IMR-90 (cell line): ENCODE data around the gene GARIN3. TPM values are rescaled to one million over a fixed set of nuclear protein-coding genes. Genes with fewer than 3 reads are reported as not detected.

Experiments used
- ATAC-seq: fragments of 200-7000 bp; cut with Tn5 transposase; 2 replicates; pipeline ENCODE4 v1.9.1; 2020; ENCODE audit warnings: low read depth, mild to moderate bottlenecking, moderate library complexity
- BruUV-seq: library from RNA; stranded (reverse); fragments of 400-500 nt; replicated peaks from 2 replicates; lab custom pipeline; 2021; lab: Mats Ljungman, UMichigan
- CTCF ChIA-PET: fragments of 300-600 bp; formaldehyde crosslinking; extraction: SDS; loops from one replicate; lab custom pipeline; 2021; ENCODE audit warnings: antibody characterized with exemption; lab: Yijun Ruan, JAX
- POLR2A ChIA-PET: fragments of 300-600 bp; sonication (Branson Sonifier 250); formaldehyde crosslinking; loops from one replicate; lab custom pipeline; 2022; ENCODE audit warnings: antibody characterized with exemption; ENCODE audit not compliant: unreplicated experiment; lab: Charles Lee
- DNase-seq: peaks from one replicate; pipeline ENCODE4 v3.0.0; 2013
- H2AFZ ChIP-seq: replicated peaks from 2 replicates; pipeline ENCODE3; 2013; ENCODE audit warnings: low read length, mild to moderate bottlenecking; ENCODE audit not compliant: poor library complexity
- H2AK5ac ChIP-seq: 2 replicates; pipeline ENCODE4 v1.6.1; 2013; ENCODE audit warnings: low read depth, low read length, inconsistent platforms
- H2AK9ac ChIP-seq: replicated peaks from 2 replicates; pipeline ENCODE3; 2013; ENCODE audit warnings: mild to moderate bottlenecking, low read depth, low read length, moderate library complexity; ENCODE audit not compliant: poor library complexity
- H2BK120ac ChIP-seq: 2 replicates; pipeline ENCODE4 v1.6.1; 2013; ENCODE audit warnings: low read depth, low read length, inconsistent platforms
- H2BK15ac ChIP-seq: 3 replicates; pipeline ENCODE4 v1.6.1; 2013; ENCODE audit warnings: low read depth, low read length, inconsistent platforms
- H2BK20ac ChIP-seq: 2 replicates; pipeline ENCODE4 v1.6.1; 2013; ENCODE audit warnings: low read depth, mild to moderate bottlenecking, inconsistent platforms, low read length, moderate library complexity
- H2BK5ac ChIP-seq: 2 replicates; pipeline ENCODE4 v1.6.1; 2013; ENCODE audit warnings: mild to moderate bottlenecking, low read depth, low read length, inconsistent platforms; ENCODE audit not compliant: poor library complexity, severe bottlenecking
- H3K14ac ChIP-seq: replicated peaks from 2 replicates; pipeline ENCODE4 v1.6.1; 2013; ENCODE audit warnings: low read depth, low read length, inconsistent platforms
- H3K18ac ChIP-seq: 2 replicates; pipeline ENCODE4 v1.6.1; 2013; ENCODE audit warnings: low read depth, low read length, control low read depth
- H3K23ac ChIP-seq: 2 replicates; pipeline ENCODE4 v1.6.1; 2013; ENCODE audit warnings: low read depth, low read length, inconsistent platforms
- H3K27ac ChIP-seq: 2 replicates; pipeline ENCODE4 v1.5.1; 2013; ENCODE audit warnings: mild to moderate bottlenecking, control low read depth, low read length; ENCODE audit not compliant: insufficient read depth
- H3K27me3 ChIP-seq: 2 replicates; pipeline ENCODE4 v1.6.1; 2013; ENCODE audit warnings: low read length; ENCODE audit not compliant: control insufficient read depth, insufficient read depth
- H3K36me3 ChIP-seq: 2 replicates; pipeline ENCODE4 v1.6.1; 2013; ENCODE audit warnings: low read length, mixed read lengths; ENCODE audit not compliant: control insufficient read depth, insufficient read depth
- H3K4ac ChIP-seq: 2 replicates; pipeline ENCODE4 v1.6.1; 2013; ENCODE audit warnings: low read depth, low read length, inconsistent platforms
- H3K4me1 ChIP-seq: 2 replicates; pipeline ENCODE4 v1.6.1; 2013; ENCODE audit warnings: low read length, mixed read lengths; ENCODE audit not compliant: control insufficient read depth, insufficient read depth
- H3K4me2 ChIP-seq: 2 replicates; pipeline ENCODE4 v1.6.1; 2013; ENCODE audit warnings: low read depth, mild to moderate bottlenecking, control low read depth, low read length, moderate library complexity
- H3K4me3 ChIP-seq: 2 replicates; pipeline ENCODE4 v1.5.1; 2013; ENCODE audit warnings: low read depth, mild to moderate bottlenecking, control low read depth, low read length, moderate library complexity; ENCODE audit not compliant: insufficient read depth
- H3K56ac ChIP-seq: 2 replicates; pipeline ENCODE4 v1.6.1; 2013; ENCODE audit warnings: low read length, inconsistent platforms; ENCODE audit not compliant: insufficient read depth; ENCODE audit errors: extremely low read depth
- H3K79me1 ChIP-seq, 2 experiments: 2 replicates each; pipeline ENCODE4 v1.6.1; 2013; ENCODE audit warnings: low read length in 2 of 2, inconsistent platforms in 1 of 2, low read depth in 1 of 2
- H3K9ac ChIP-seq: 2 replicates; pipeline ENCODE4 v1.6.1; 2013; ENCODE audit warnings: low read depth, low read length, control low read depth
- H3K9me1 ChIP-seq: 2 replicates; pipeline ENCODE4 v1.6.1; 2013; ENCODE audit warnings: low read length, inconsistent platforms; ENCODE audit not compliant: insufficient read depth
- H3K9me3 ChIP-seq: 2 replicates; pipeline ENCODE4 v1.6.1; 2013; ENCODE audit warnings: low read length; ENCODE audit not compliant: control insufficient read depth, insufficient read depth
- H4K20me1 ChIP-seq: 2 replicates; pipeline ENCODE4 v1.6.1; 2013; ENCODE audit warnings: low read length, inconsistent platforms; ENCODE audit not compliant: insufficient read depth
- H4K5ac ChIP-seq: 2 replicates; pipeline ENCODE4 v1.6.1; 2013; ENCODE audit warnings: mild to moderate bottlenecking, low read depth, low read length, control low read depth
- H4K8ac ChIP-seq, 2 experiments: 2 replicates each; pipeline ENCODE4 v1.6.1; 2013; ENCODE audit warnings: low read depth in 2 of 2, low read length in 2 of 2, control low read depth in 1 of 2, inconsistent platforms in 1 of 2
- H4K91ac ChIP-seq: 2 replicates; pipeline ENCODE4 v1.6.1; 2013; ENCODE audit warnings: low read depth, low read length, inconsistent platforms; ENCODE audit not compliant: insufficient read depth
- BHLHE40 ChIP-seq: fragments of 150-350 bp; IDR thresholded peaks from 2 replicates; pipeline ENCODE4 v1.6.1; 2016; ENCODE audit warnings: mild to moderate bottlenecking, low read depth, low read length
- CEBPB ChIP-seq: IDR thresholded peaks from 2 replicates; pipeline ENCODE4 v1.6.1; 2012; ENCODE audit warnings: low read depth, low read length, improper control_type of control experiment
- CHD1 ChIP-seq: IDR thresholded peaks from 2 replicates; pipeline ENCODE4 v1.6.1; 2012; ENCODE audit warnings: low read depth, low read length, improper control_type of control experiment
- FOS ChIP-seq: fragments of 150-350 bp; IDR thresholded peaks from 2 replicates; pipeline ENCODE4 v1.6.1; 2016; ENCODE audit warnings: low read depth, low read length
- MAFK ChIP-seq: IDR thresholded peaks from 2 replicates; pipeline ENCODE4 v1.6.1; 2012; ENCODE audit warnings: low read depth, low read length, improper control_type of control experiment
- MAZ ChIP-seq: IDR thresholded peaks from 2 replicates; pipeline ENCODE4 v1.6.1; 2012; ENCODE audit warnings: low read depth, mild to moderate bottlenecking, low read length, improper control_type of control experiment, moderate library complexity, borderline replicate concordance
- MXI1 ChIP-seq: IDR thresholded peaks from 2 replicates; pipeline ENCODE4 v1.6.1; 2012; ENCODE audit warnings: low read depth, mild to moderate bottlenecking, low read length, moderate library complexity, borderline replicate concordance
- NFE2L2 ChIP-seq: fragments of 150-350 bp; IDR thresholded peaks from 2 replicates; pipeline ENCODE4 v1.6.1; 2016; ENCODE audit warnings: low read depth, mild to moderate bottlenecking, low read length
- POLR2A ChIP-seq: IDR thresholded peaks from 2 replicates; pipeline ENCODE4 v1.6.1; 2012; ENCODE audit warnings: mild to moderate bottlenecking, low read depth, low read length
- RAD21 ChIP-seq: IDR thresholded peaks from 2 replicates; pipeline ENCODE4 v1.6.1; 2012; ENCODE audit warnings: low read length, improper control_type of control experiment
- RCOR1 ChIP-seq: IDR thresholded peaks from 2 replicates; pipeline ENCODE4 v1.6.1; 2012; ENCODE audit warnings: mild to moderate bottlenecking, low read length, improper control_type of control experiment; ENCODE audit not compliant: insufficient replicate concordance
- RFX5 ChIP-seq: IDR thresholded peaks from 2 replicates; pipeline ENCODE4 v1.8.0; 2012; ENCODE audit warnings: low read depth, mild to moderate bottlenecking, low read length, moderate library complexity
- SMC3 ChIP-seq: fragments of 150-350 bp; IDR thresholded peaks from 2 replicates; pipeline ENCODE4 v1.6.1; 2016; ENCODE audit warnings: low read depth, mild to moderate bottlenecking, antibody characterized with exemption, low read length, moderate library complexity
- USF2 ChIP-seq: fragments of 150-350 bp; IDR thresholded peaks from 2 replicates; pipeline ENCODE4 v1.6.1; 2017; ENCODE audit warnings: mild to moderate bottlenecking, antibody characterized with exemption, low read length, low read depth
- dilution Hi-C: fragments of 300-500 bp; cut with HindIII; formaldehyde crosslinking; loops from one replicate; pipeline ENCODE4 v1.14.3; 2018; ENCODE audit warnings: low sequenced_read_pairs; ENCODE audit not compliant: unreplicated experiment
- in situ Hi-C: fragments of 300-500 bp; cut with MboI; formaldehyde crosslinking; loops from 3 replicates; pipeline ENCODE4 v1.14.3; 2019; ENCODE audit warnings: low sequenced_read_pairs, inconsistent platforms, mixed read lengths
- intact Hi-C: fragments of 100-400 bp; cut with micrococcal nuclease; formaldehyde crosslinking; loops from 2 replicates; pipeline ENCODE4 v1.10.0; 2022
- polyA plus RNA-seq, 3 experiments: library from polyadenylated mRNA; depleted of rRNA; stranded (reverse); fragments of >200 nt; gene quantifications; 2 replicates each; pipeline ENCODE4 v1.2.3, GENCODE V29; 2012; ENCODE audit warnings: low replicate concordance in 1 of 3
- total RNA-seq: library from RNA; depleted of rRNA; stranded (reverse); fragments of >200 nt; gene quantifications from 2 replicates; pipeline ENCODE4 v1.2.3, GENCODE V29; 2012
- TF ChIP-seq, protein P1 (sequence below): conservative IDR thresholded peaks from 2 replicates; pipeline ENCODE4 v1.5.1; 2012; ENCODE audit warnings: mild to moderate bottlenecking, low read depth, low read length, improper control_type of control experiment
- TF ChIP-seq, protein P2 (sequence below): fragments of 150-350 bp; IDR thresholded peaks from 2 replicates; pipeline ENCODE4 v1.6.1; 2016; ENCODE audit warnings: low read depth, mild to moderate bottlenecking, low read length, moderate library complexity, borderline replicate concordance

Gene GARIN3
- total and polyA plus RNA-seq, 2 of the 4 experiments (the other 2 are of a cell fraction): not detected

DNA sequence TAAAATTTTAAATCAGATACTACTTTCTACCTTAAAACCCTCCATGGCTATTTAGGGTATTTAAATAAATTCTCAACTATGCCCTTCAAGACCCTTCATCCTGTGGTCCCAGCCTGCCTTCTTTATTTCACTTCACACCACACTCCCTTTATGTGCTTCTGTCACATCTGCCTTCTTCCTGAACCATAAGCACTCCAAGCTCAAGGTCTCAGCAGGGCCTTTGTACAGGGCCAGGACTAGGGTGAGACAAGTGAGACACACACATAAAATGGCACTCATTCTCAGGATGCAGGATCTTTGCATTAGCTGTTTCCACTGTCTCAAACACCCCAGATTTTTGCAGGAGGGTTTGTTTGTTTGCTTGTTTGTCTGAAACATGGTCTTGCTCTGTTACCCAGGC is 22.2 kb upstream of the GARIN3 start:
- CTCF ChIA-PET: interaction anchor here (1.0 kb wide), 1 partner anchor 17 kb away, joined by 3 read pairs; no protein-coding TSS in a partner anchor
- Histone ChIP-seq H3K9me3 (no peaks in the 10 kb centered on the region), H2BK15ac (no peak overlapping the region), H3K4me3 (no peak overlapping the region), H4K91ac (no peak overlapping the region), H4K8ac (no peak overlapping the region), H3K9me1 (no peaks in the 10 kb centered on the region), H3K27me3 (no peaks in the 10 kb centered on the region; the same call in 1 of the 2 replicates), H2AK5ac (no peak overlapping the region), H4K20me1 (no peaks in the 10 kb centered on the region), H2BK5ac (no peak overlapping the region), H3K4me2 (no peak overlapping the region), H2BK20ac (no peak overlapping the region), H2AFZ (no peak overlapping the region), H3K4ac (no peak overlapping the region), H3K23ac (no peak overlapping the region), H4K5ac (no peak overlapping the region), H3K56ac (no peak overlapping the region), H3K36me3 (no peaks in the 10 kb centered on the region), H3K14ac (no peak overlapping the region), H3K79me1 (no peaks in the 10 kb centered on the region), H3K18ac (no peak overlapping the region), H2BK120ac (no peak overlapping the region), H2AK9ac (no peak overlapping the region), H3K27ac (no peak overlapping the region), H3K9ac (no peak overlapping the region), H3K4me1 (no peaks in the 10 kb centered on the region)
- dilution Hi-C loops (no loop called here), in situ Hi-C loops (no loop called here), intact Hi-C loops (no loop called here)
- DNase-seq (no peak), ATAC-seq (no peak)
- no TSS peak for BruUV-seq
- TF ChIP-seq FOS (no peak), RFX5 (no peak), MAZ (no peak), MAFK (no peak), RAD21 (no peak), POLR2A (no peak), CHD1 (no peak), SMC3 (no peak), BHLHE40 (no peak), USF2 (no peak), CEBPB (no peak), NFE2L2 (no peak), MXI1 (no peak), RCOR1 (no peak)
- TF ChIP-seq, protein P1, sequence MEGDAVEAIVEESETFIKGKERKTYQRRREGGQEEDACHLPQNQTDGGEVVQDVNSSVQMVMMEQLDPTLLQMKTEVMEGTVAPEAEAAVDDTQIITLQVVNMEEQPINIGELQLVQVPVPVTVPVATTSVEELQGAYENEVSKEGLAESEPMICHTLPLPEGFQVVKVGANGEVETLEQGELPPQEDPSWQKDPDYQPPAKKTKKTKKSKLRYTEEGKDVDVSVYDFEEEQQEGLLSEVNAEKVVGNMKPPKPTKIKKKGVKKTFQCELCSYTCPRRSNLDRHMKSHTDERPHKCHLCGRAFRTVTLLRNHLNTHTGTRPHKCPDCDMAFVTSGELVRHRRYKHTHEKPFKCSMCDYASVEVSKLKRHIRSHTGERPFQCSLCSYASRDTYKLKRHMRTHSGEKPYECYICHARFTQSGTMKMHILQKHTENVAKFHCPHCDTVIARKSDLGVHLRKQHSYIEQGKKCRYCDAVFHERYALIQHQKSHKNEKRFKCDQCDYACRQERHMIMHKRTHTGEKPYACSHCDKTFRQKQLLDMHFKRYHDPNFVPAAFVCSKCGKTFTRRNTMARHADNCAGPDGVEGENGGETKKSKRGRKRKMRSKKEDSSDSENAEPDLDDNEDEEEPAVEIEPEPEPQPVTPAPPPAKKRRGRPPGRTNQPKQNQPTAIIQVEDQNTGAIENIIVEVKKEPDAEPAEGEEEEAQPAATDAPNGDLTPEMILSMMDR: no peak
- TF ChIP-seq, protein P2, sequence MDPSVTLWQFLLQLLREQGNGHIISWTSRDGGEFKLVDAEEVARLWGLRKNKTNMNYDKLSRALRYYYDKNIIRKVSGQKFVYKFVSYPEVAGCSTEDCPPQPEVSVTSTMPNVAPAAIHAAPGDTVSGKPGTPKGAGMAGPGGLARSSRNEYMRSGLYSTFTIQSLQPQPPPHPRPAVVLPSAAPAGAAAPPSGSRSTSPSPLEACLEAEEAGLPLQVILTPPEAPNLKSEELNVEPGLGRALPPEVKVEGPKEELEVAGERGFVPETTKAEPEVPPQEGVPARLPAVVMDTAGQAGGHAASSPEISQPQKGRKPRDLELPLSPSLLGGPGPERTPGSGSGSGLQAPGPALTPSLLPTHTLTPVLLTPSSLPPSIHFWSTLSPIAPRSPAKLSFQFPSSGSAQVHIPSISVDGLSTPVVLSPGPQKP: no peak
- POLR2A ChIA-PET: no interaction called here
